Upper lobe of right lung (tissue), 1 donor: ENCODE results near the gene OR52R1. TPM values are rescaled to one million over a fixed set of nuclear protein-coding genes. Genes with fewer than 3 reads are reported as not detected.
"Not testable (repeated sequence)": the region's sequence is repeated elsewhere in the genome, so short reads cannot be mapped to it uniquely, and the experiment has no call there.

Source experiments
- ATAC-seq: fragments of 200-7000 bp; cut with Tn5 transposase; one replicate; pipeline ENCODE4 v1.9.1; 2020; ENCODE audit warnings: mild to moderate bottlenecking, moderate library complexity
- DNase-seq: peaks from one replicate; pipeline ENCODE4 v3.0.0-alpha.2; 2020
- H3K27ac ChIP-seq: fragments of 200-600 bp; one replicate; pipeline ENCODE4 v1.8.0; 2022
- H3K27me3 ChIP-seq: fragments of 200-600 bp; one replicate; pipeline ENCODE4 v1.8.0; 2022; ENCODE audit warnings: mild to moderate bottlenecking
- H3K36me3 ChIP-seq: fragments of 200-600 bp; one replicate; pipeline ENCODE4 v1.8.0; 2022
- H3K4me1 ChIP-seq: fragments of 200-600 bp; one replicate; pipeline ENCODE4 v1.8.0; 2022
- H3K4me3 ChIP-seq: fragments of 200-600 bp; one replicate; pipeline ENCODE4 v1.8.0; 2022; ENCODE audit warnings: mild to moderate bottlenecking
- H3K9me3 ChIP-seq: fragments of 200-600 bp; one replicate; pipeline ENCODE4 v1.8.0; 2022
- intact Hi-C: fragments of 100-400 bp; cut with DNase I; formaldehyde crosslinking; loops from one replicate; pipeline ENCODE4 v1.11.0; 2022
- total RNA-seq: library from RNA; stranded (reverse); fragmentation: NEBNext Ultra II Directional; extraction: Animal tissue kit (Norgen Biotek cat#: 25700); gene quantifications from one replicate; pipeline ENCODE4 v1.2.1, GENCODE V29; 2021
- TF ChIP-seq, protein P1 (sequence below): fragments of 200-600 bp; IDR thresholded peaks from one replicate; pipeline ENCODE4 v1.8.0; 2022; ENCODE audit warnings: antibody characterized with exemption
- donor health status: DM: no; HTN: yes; CAD: no; lungs with severe emphysema.

The OR52R1 gene
- total RNA-seq, 1 donor from 2014 or later = not detected

DNA sequence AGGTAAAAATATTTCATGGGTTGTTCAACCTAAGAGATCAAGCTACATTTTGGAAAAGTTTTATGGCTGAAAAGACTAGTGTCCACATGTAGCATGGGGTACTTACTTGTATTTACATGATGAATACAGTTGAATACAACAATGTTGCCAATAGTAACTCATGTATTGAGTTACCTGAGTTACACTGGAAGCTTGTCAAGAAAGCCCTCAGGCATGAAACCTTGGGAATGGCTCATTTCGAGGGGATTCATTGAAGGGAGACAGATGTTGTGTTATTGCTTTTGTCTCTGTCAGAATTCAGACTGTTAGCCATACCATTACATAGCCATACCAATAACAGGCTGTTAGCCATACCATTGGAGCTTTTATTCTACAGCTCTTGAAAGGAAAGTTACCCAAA is 26.2 kb upstream of the OR52R1 start:
- intact Hi-C loops = no loop called here
- Histone ChIP-seq H3K4me3 (no peak overlapping the region), H3K27me3 (no peaks in the 10 kb centered on the region), H3K36me3 (no peaks in the 10 kb centered on the region), H3K9me3 (no peaks in the 10 kb centered on the region), H3K4me1 (no peaks in the 10 kb centered on the region), H3K27ac (no peak overlapping the region)
- DNase-seq (no peak), ATAC-seq (no peak)
- TF ChIP-seq, protein P1, sequence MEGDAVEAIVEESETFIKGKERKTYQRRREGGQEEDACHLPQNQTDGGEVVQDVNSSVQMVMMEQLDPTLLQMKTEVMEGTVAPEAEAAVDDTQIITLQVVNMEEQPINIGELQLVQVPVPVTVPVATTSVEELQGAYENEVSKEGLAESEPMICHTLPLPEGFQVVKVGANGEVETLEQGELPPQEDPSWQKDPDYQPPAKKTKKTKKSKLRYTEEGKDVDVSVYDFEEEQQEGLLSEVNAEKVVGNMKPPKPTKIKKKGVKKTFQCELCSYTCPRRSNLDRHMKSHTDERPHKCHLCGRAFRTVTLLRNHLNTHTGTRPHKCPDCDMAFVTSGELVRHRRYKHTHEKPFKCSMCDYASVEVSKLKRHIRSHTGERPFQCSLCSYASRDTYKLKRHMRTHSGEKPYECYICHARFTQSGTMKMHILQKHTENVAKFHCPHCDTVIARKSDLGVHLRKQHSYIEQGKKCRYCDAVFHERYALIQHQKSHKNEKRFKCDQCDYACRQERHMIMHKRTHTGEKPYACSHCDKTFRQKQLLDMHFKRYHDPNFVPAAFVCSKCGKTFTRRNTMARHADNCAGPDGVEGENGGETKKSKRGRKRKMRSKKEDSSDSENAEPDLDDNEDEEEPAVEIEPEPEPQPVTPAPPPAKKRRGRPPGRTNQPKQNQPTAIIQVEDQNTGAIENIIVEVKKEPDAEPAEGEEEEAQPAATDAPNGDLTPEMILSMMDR = no peak

DNA sequence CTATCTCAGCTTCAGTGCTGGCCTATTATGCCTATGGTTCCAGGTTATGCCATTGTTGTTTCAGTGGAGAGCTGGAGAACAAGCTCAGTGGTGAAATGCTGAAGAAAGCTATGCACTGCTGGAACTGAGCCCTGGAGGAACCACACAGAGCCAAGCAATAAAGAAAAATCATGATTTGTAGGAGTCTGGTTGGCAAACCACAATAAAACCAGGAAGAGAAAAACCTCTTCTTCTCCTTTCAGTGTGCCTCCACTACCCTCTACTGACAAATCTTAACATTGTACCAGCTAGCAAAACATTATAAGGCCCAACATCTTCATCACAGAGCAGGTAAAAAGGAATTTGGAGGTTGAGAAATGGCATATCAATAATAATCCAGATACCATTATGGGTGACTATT is 22.2 kb upstream of the OR52R1 start:
- ATAC-seq (no peak), DNase-seq (no peak)
- Histone ChIP-seq H3K9me3 (no peaks in the 10 kb centered on the region), H3K27me3 (no peaks in the 10 kb centered on the region), H3K4me3 (no peak overlapping the region), H3K4me1 (no peaks in the 10 kb centered on the region), H3K36me3 (no peaks in the 10 kb centered on the region), H3K27ac (no peak overlapping the region)
- intact Hi-C loops = no loop called here
- TF ChIP-seq, protein P1 = no peak

DNA sequence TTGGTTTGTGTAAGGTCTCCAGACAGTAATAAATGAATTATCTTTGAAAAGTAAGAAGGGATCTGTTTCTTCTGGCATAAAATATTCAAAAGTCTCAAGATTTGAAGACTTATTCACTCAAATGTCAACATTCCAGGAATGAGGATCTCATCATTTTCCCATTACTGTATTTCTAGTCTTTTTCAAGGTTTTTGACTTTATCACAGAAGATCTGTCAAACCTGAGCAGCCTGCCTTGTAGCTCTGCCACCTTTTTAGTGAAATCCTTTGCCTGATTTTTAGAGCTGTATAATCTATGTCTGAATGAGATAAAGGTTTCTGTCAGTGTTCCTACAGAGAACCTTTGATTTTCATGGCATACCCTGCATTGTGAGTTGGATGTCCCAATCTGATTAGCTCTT is 21.0 kb upstream of the OR52R1 start:
- TF ChIP-seq, protein P1 = no peak
- Histone ChIP-seq H3K4me3 (no peak overlapping the region), H3K27me3 (no peaks in the 10 kb centered on the region), H3K36me3 (no peaks in the 10 kb centered on the region), H3K27ac (no peak overlapping the region), H3K4me1 (no peaks in the 10 kb centered on the region), H3K9me3 (no peaks in the 10 kb centered on the region)
- ATAC-seq = no peak
- no peak for DNase-seq
- intact Hi-C loops = no loop called here

DNA sequence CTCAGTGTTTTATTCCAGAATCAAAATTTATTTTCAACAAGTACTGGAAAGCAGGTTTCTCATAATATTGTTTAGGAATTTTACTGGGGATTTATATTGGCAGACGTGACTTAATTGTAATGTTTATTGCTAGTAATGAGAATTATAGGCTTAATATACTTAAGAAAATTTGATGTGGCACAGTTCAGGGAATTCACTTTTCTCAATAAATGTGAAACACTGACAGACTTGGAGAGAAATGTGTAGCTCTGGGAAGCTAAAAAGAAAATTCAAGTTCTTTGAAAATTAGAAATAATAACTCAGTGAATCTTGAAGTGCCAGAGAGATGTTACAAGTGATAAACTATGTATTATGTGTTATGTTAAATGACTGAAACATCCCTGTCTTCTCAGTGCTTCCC is 16.8 kb upstream of the OR52R1 start, which contains the start of gene OR51F2:
Gene OR51F2 (plus strand): TSS at position 301 of the 400 bp plus-strand sequence. CDS start 101 bp downstream, outside the sequence.
- no peak for ATAC-seq
- TF ChIP-seq, protein P1 = no peak
- Histone ChIP-seq H3K27me3 (no peaks in the 10 kb centered on the region), H3K4me1 (no peaks in the 10 kb centered on the region), H3K9me3 (no peaks in the 10 kb centered on the region), H3K4me3 (no peak within 1 kb of the TSS), H3K36me3 (no peaks in the 10 kb centered on the region), H3K27ac (no peak within 1 kb of the TSS)
- intact Hi-C loops = no loop called here
- no peak for DNase-seq

DNA sequence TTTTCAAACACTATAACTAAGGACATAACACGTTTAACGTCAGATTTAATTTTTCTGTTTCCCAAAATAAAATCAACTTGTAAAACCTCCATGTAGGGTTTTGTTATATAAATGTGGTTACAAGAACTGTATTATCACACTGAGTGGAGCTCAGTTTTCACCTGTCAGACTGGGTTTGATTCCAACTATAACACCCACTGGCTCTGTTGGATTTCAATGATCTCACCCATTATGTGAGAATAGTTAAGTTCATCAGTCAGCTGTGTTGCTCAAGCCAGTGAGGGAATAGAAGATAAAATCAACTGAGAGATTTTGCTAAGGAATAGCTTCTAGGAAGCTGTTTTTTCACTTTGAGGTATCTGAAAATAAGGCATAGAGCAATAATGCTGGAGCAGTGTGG is 5.1 kb upstream of the OR52R1 start:
- Histone ChIP-seq H3K27ac (no peak overlapping the region), H3K27me3 (no peaks in the 10 kb centered on the region), H3K4me1 (no peaks in the 10 kb centered on the region), H3K9me3 (no peaks in the 10 kb centered on the region), H3K4me3 (no peak overlapping the region), H3K36me3 (no peaks in the 10 kb centered on the region)
- intact Hi-C loops = no loop called here
- TF ChIP-seq, protein P1 = no peak
- ATAC-seq (no peak), DNase-seq (no peak)

DNA sequence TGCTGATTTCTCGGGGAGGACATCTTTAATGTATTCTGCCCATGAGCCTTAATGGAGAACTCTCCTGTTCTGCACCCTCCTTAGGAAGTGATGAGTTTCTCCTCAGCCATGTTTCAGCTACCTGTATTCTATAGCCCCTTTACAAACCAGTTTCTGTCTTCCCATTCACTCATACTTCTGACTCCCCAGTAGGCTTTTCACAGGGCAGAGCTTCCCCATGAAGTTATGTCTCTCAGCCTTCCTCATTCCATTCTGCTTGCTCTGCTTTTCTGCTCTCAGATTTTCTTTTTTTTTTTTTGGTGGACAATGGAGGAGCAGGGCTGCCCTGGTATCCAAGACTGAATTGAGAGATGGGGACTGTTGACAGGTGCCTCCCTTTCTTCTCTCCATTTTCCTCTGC is 4.3 kb upstream of the OR52R1 start:
- DNase-seq = no peak
- Histone ChIP-seq H3K27me3 (no peaks in the 10 kb centered on the region), H3K9me3 (no peaks in the 10 kb centered on the region), H3K4me3 (no peak overlapping the region), H3K4me1 (no peaks in the 10 kb centered on the region), H3K36me3 (no peaks in the 10 kb centered on the region), H3K27ac (no peak overlapping the region)
- ATAC-seq = no peak
- TF ChIP-seq, protein P1 = no peak
- intact Hi-C loops = no loop called here

DNA sequence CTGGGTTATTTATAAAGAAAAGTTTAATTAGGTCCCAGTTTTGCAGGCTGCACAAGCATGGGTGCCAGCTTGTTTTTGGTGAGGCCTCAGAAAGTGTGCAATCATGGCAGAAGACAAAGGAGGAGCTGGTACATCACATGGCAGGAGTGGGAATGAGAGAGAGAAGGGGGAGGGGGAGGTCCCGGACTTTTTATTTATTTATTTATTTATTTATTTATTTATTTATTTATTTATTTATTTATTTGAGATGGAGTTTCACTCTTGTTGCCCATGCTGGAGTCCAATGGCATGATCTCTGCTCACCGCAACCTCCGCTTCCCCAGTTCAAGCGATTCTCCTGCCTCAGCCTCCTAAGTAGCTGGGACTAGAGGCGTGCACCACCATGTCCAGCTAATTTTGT is 2.9 kb downstream of the OR52R1 start:
- intact Hi-C loops, ATAC-seq: not testable (repeated sequence)

More for the DNA sequence above, 2.9 kb downstream of the OR52R1 start:
- H3K36me3 ChIP-seq, H3K4me3 ChIP-seq, H3K9me3 ChIP-seq, H3K27me3 ChIP-seq, H3K27ac ChIP-seq, DNase-seq, H3K4me1 ChIP-seq: not testable (repeated sequence)
